Fibroblast of lung (primary cell): Measurements from ENCODE around the gene PDE2A.

ENCODE experiments used
- CTCF ChIP-seq, 2 donors: IDR thresholded peaks in 1 of 2; conservative IDR thresholded peaks in 1 of 2; 1 replicate in 1 of 2; 2 replicates in 1 of 2; pipeline ENCODE4 v1.5.1; 2011 to 2012; ENCODE audit warnings: low read length in 2 of 2, control low read depth in 1 of 2, inconsistent platforms in 1 of 2, low read depth in 1 of 2, mild to moderate bottlenecking in 1 of 2
- EZH2 ChIP-seq: IDR thresholded peaks from 2 replicates; pipeline ENCODE4 v1.5.1; 2012; ENCODE audit warnings: low read length, control low read depth, mild to moderate bottlenecking; ENCODE audit errors: missing control alignments

DNA sequence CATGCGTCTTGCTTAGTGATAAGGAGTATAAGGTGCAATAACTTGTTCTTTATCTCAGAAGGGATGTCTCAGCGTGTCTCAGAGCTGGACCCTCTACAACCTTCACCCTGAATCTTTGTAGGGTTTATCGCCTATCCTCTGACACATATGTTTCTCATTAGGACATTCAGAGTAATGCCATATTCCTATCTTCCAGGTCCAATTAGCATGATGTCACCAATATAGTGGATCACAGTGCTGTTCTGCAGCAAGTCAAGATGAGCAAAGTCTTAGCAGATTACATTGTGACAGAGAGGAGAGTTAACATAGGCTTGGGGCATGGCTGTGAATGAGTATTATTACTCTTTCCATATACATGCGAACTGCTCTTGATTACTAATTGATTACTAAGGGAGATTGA lies 129.6 kb downstream of the PDE2A start:
- TF ChIP-seq CTCF (conservative IDR thresholded peaks at IDR 0.05 in 1 of 2, IDR thresholded peaks at IDR 0.05 in 1 of 2; ENCODE audit: low read depth in 1 of 2, low read length in 2 of 2): no peak
- no peak for TF ChIP-seq EZH2
